Lower leg skin (tissue), 4 donors: ENCODE data around the gene FNDC7. TPM values are rescaled to one million over a fixed set of nuclear protein-coding genes. Genes with fewer than 3 reads are reported as not detected.

Experiments
- DNase-seq, 2 donors: peaks; one replicate each; pipeline ENCODE4 v3.0.0-alpha.2; 2019; ENCODE audit warnings: low spot score in 2 of 2
- H3K4me3 ChIP-seq: fragments of 200-600 bp; sonication (generic); 2 replicates; pipeline ENCODE4 v1.5.1; 2017; ENCODE audit warnings: mild to moderate bottlenecking, low read depth; ENCODE audit not compliant: poor library complexity, severe bottlenecking
- POLR2A ChIP-seq, 2 donors: fragments of 450-650 bp; IDR thresholded peaks; one replicate each; pipeline ENCODE4 v1.6.1; 2016 to 2017; ENCODE audit warnings: antibody characterized with exemption in 2 of 2, mild to moderate bottlenecking in 1 of 2, moderate library complexity in 1 of 2
- whole genome bisulfite sequencing, 2 donors: methylation state at CpG; one replicate each; pipeline ENCODE4 v1.1.5; 2018; 5-methylcytosine and 5-hydroxymethylcytosine counted together
- intact Hi-C: fragments of 100-400 bp; cut with DNase I; formaldehyde crosslinking; loops from one replicate; pipeline ENCODE4 v1.15.0; 2023; ENCODE audit warnings: low total_unique reads
- total RNA-seq, 4 donors: library from RNA; depleted of rRNA; stranded (reverse); fragments of >200 nt; gene quantifications; one replicate each; pipeline ENCODE4 v1.1.0, GENCODE V29; 2016
- TF ChIP-seq, protein P1 (sequence below), 3 donors: fragments of 450-650 bp; IDR thresholded peaks; one replicate each; pipeline ENCODE4 v1.5.1; 2016; ENCODE audit warnings: antibody characterized with exemption in 3 of 3, mild to moderate bottlenecking in 3 of 3, moderate library complexity in 2 of 3

The FNDC7 gene
- total RNA-seq, 4 donors from 2014 or later: not detected

GRCh38 chr1:108718927-108719655 lies 6.4 kb downstream of the FNDC7 start:
- no peak for TF ChIP-seq POLR2A (IDR thresholded peaks at IDR 0.05)
- TF ChIP-seq, protein P1, sequence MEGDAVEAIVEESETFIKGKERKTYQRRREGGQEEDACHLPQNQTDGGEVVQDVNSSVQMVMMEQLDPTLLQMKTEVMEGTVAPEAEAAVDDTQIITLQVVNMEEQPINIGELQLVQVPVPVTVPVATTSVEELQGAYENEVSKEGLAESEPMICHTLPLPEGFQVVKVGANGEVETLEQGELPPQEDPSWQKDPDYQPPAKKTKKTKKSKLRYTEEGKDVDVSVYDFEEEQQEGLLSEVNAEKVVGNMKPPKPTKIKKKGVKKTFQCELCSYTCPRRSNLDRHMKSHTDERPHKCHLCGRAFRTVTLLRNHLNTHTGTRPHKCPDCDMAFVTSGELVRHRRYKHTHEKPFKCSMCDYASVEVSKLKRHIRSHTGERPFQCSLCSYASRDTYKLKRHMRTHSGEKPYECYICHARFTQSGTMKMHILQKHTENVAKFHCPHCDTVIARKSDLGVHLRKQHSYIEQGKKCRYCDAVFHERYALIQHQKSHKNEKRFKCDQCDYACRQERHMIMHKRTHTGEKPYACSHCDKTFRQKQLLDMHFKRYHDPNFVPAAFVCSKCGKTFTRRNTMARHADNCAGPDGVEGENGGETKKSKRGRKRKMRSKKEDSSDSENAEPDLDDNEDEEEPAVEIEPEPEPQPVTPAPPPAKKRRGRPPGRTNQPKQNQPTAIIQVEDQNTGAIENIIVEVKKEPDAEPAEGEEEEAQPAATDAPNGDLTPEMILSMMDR (IDR thresholded peaks at IDR 0.05): no peak
- no peak overlapping the region for H3K4me3 ChIP-seq
- intact Hi-C loops: no loop called here
- 42 to 52% methylated on average over 6 of the region's 6 CpGs for WGBS, 2 donors
- DNase-seq: no peak

GRCh38 chr1:108719656-108720435 lies 7.1 kb downstream of the FNDC7 start:
- TF ChIP-seq POLR2A (IDR thresholded peaks at IDR 0.05): no peak
- TF ChIP-seq, protein P1 (IDR thresholded peaks at IDR 0.05): no peak
- no peak overlapping the region for H3K4me3 ChIP-seq
- 73 to 78% methylated on average over 8 of the region's 8 CpGs for WGBS, 2 donors

DNA sequence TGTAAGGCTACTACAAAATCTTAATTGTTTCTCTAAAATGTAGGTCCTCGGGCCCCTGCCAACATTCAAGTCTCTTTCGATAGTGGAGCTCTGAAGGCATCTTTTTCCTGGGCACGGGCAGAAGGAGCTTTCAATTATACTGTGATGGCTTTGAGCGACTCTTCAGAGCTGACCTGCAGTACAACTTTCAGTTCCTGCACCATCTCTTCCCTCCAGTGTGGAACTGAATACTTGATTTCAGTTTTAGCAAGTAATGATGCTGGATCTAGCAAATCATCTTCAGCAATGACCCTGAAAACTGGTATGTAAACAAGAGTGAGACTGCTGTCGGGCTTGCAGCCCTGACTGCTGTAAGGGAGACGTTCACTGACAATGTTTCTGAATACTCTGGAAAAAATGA lies 9.6 kb downstream of the FNDC7 start:
- intact Hi-C loops: no loop called here
- no peak overlapping the region for H3K4me3 ChIP-seq
- no peak for DNase-seq
- TF ChIP-seq, protein P1 (IDR thresholded peaks at IDR 0.05): no peak
- WGBS, 2 donors: 70 to 77% methylated on average over 6 of the region's 6 CpGs

More at GRCh38 chr1:108719656-108720435, 7.1 kb downstream of the FNDC7 start:
- no peak for DNase-seq
- intact Hi-C loops: no loop called here

- intact Hi-C loops: no loop called here
- no peak for DNase-seq
- 83 to 91% methylated on average over 1 of the region's 1 CpG for WGBS, 2 donors
- no peak overlapping the region for H3K4me3 ChIP-seq
- TF ChIP-seq POLR2A (IDR thresholded peaks at IDR 0.05): no peak
- TF ChIP-seq, protein P1 (IDR thresholded peaks at IDR 0.05): no peak
Observed at GRCh38 chr1:108725906-108726305, 13.2 kb downstream of the FNDC7 start.

DNA sequence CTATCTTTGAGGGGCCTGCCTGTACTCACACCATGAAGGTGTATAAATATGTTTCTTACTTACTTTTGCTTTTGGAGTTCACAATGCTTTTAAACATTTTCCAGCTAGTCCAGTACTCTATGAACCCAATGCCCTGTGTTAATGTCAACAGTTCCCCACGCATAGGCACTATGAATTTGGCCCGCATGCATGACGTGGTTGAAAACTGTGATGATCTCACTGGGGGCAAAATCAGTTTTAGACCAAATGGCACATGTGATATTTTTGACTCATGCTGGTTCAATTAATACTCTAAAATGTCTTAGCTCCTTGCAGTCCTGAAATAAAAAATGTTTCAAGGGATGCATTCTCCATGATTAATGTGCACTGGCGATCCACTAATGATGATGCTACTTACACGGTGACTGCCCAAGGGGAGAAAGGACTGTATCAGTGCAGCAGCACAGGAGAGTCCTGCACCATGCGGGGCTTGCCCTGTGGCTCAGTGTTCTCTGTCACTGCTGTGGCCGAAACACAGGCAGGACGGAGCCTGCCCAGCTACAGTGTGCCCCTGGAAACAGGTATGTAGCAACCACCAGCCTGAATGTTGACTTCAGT lies 15.7 kb downstream of the FNDC7 start:
- 78 to 80% methylated on average over 8 of the region's 8 CpGs for WGBS, 2 donors
- no peak for DNase-seq
- TF ChIP-seq, protein P1 (IDR thresholded peaks at IDR 0.05): no peak
- no peak for TF ChIP-seq POLR2A (IDR thresholded peaks at IDR 0.05)
- H3K4me3 ChIP-seq: no peak overlapping the region
- intact Hi-C loops: no loop called here
